Sigmoid colon (tissue), 4 donors: ENCODE measurements around the gene PRDM16.

Experiments used
- POLR2A ChIP-seq, 2 donors: fragments of 450-650 bp; IDR thresholded peaks; one replicate each; pipeline ENCODE4 v1.6.1; 2016; ENCODE audit warnings: antibody characterized with exemption in 2 of 2, mild to moderate bottlenecking in 2 of 2, moderate library complexity in 2 of 2
- POLR2AphosphoS5 ChIP-seq, 4 donors: sonication (generic); formaldehyde crosslinking; IDR thresholded peaks; one replicate each; pipeline ENCODE4 v1.6.1; 2017; ENCODE audit warnings: antibody characterized with exemption in 4 of 4
- TF ChIP-seq, protein P1 (sequence below), 4 experiments: fragments of 450-650 bp in 3 of 4; fragments of 200-600 bp in 1 of 4; IDR thresholded peaks; one replicate each; pipeline ENCODE4 v1.5.1; 2016 to 2019; ENCODE audit warnings: antibody characterized with exemption in 4 of 4, mild to moderate bottlenecking in 3 of 4, moderate library complexity in 2 of 4

DNA sequence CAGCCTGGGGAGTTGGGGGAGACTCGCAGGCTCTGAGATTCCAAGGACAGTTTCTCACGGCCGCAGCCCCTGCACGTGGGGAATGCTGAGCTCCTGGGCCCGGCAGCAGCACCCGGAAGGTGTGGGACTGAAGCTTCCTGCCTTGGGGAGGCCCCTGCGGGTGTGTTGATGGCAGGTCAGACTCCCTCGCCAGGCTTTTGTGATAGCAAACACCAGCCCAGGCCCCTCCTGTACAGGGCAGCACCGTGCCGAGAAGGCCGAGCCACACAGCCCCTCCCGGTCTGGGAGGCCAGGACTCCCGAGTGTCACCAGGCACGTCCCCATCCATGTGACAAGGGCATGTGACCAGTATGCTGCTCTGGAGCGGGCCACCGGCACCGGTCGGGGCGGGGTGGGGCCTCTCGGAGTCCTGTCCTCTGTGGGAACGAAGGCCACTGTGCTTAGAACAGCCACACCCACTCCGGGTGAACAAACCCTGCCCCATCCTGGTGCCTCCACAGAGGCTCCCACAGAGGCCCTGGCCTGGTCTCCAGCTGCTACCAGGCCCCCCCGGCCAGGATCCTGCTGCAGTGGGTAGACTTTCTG, 354.3 kb downstream of the PRDM16 start:
- no peak for TF ChIP-seq POLR2AphosphoS5 (IDR thresholded peaks at IDR 0.05)
- TF ChIP-seq, protein P1, sequence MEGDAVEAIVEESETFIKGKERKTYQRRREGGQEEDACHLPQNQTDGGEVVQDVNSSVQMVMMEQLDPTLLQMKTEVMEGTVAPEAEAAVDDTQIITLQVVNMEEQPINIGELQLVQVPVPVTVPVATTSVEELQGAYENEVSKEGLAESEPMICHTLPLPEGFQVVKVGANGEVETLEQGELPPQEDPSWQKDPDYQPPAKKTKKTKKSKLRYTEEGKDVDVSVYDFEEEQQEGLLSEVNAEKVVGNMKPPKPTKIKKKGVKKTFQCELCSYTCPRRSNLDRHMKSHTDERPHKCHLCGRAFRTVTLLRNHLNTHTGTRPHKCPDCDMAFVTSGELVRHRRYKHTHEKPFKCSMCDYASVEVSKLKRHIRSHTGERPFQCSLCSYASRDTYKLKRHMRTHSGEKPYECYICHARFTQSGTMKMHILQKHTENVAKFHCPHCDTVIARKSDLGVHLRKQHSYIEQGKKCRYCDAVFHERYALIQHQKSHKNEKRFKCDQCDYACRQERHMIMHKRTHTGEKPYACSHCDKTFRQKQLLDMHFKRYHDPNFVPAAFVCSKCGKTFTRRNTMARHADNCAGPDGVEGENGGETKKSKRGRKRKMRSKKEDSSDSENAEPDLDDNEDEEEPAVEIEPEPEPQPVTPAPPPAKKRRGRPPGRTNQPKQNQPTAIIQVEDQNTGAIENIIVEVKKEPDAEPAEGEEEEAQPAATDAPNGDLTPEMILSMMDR (IDR thresholded peaks at IDR 0.05) = no peak
- peak in 1 of 2 donors; percentile 17 for TF ChIP-seq POLR2A (IDR thresholded peaks at IDR 0.05)
